NOMO-1 treated with dmso at 0.1 percent for 144 hours (cell line): ENCODE results near the gene NBAS.
"Not testable (repeated sequence)": the region's sequence is repeated elsewhere in the genome, so short reads cannot be mapped to it uniquely, and the experiment has no call there.

Source experiments
- DNase-seq: peaks from one replicate; lab custom pipeline; 2025; ENCODE audit not compliant: unreplicated experiment; lab: John Stamatoyannopoulos, UW

The NBAS gene

DNA sequence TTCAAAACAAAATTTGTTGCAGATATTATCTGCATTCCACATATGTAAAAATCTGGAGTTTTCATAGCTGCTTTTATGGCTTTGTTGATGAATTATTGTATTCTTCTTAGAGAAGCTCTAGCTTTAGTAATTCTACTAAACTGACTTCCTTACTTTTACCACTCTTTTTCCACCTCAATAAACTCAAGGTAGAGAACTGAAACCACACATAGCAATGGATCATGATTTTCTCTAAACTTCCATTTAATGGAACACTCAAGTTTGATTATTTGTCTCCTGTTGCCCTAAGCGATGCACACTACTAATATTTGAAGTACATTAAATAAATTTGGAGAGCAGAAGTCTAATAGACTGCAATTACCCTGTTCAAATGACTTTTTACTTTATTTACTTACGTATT is 192.0 kb downstream of the NBAS start:
- no peak for DNase-seq

DNA sequence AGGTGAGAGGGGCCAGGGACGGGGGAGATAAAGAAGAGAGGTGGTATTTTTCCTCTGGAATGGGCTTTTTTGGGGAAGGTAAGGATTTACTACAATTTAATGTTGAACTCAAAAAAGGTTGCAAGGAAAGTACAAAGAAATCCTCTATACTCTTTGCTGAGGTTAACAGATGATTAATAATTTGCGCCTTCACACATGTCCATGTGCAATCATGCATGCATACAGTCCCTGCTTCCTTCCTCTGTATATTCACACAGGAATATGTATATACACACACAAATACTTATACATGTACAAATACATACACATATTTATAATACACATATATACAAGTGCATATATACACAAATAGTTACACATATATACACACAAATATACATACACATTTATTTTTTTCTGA is 193.4 kb downstream of the NBAS start:
- DNase-seq, result no peak

DNA sequence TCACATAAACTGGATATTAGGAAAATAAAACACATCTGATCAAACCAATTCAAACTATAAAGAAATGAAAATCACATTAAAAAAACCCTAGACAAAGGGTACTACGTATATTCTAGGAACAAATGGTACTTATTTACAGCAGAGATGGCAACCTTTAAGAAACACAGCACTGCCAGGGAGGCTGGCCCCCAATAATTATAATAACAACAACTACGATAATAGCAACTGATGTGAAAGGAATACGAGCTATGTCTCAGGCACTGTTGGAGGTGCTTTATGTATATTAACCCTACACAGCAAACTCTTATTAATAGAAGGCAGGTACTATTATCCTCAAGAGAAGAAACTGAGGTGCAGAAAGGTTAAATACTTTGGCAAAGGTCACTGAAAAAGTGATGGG is 193.9 kb downstream of the NBAS start:
- no peak for DNase-seq

DNA sequence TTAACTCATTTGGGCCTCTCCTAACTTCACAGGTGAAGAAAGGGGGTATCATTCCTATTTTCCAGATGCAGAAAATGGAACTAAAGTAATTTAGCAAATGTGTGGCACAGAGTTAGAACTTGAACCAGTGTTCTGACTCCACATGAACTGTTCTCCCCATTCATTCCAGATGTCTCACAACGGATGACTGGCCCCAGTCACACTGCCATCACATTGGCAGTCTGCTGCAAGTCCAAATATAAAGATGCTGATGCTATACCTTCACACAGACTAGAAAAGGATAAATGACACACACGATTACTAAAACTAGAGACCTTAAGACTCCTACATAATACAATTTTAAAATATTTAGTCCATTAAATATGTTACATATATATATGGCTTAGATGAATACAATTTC is 195.7 kb downstream of the NBAS start:
- DNase-seq, result no peak

DNA sequence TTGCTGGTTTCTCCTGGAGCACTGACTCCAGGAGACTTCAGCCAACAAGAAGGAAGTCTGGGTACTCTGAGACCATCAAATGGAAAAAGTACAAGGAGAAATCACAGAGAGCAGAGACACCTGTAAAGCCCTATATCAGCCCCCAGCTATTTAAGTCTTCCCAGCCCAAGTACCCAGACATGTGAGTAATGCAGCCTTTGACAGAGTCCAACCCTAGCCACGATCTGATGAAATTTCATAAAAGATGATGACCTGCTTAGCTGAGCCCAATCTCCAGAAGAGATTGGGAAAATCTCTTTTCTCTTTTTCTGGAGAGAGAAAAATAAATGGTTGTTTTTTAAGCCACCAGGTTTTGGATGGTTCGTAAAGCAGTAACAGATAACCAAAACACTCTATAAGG is 196.6 kb downstream of the NBAS start:
- DNase-seq, result no peak

DNA sequence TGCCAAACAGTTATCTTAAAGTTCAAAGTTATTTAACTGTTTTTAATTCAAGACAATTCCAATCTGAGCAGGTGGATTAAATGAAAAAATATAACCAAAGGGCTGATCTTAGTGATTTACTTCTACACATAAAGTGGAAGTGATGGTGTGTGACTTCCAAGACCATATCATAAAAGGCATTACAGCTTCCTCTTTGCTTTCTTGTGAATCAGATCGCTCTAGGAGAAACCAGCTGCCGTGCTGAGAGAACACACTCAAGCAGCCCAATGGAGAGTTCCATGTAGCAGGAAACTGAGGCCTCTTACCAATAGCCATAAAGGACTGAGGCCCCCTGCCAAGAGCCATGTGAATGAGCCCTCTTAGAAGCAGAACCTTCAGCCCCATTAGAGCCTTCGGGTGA is 197.4 kb downstream of the NBAS start:
- no peak for DNase-seq

DNA sequence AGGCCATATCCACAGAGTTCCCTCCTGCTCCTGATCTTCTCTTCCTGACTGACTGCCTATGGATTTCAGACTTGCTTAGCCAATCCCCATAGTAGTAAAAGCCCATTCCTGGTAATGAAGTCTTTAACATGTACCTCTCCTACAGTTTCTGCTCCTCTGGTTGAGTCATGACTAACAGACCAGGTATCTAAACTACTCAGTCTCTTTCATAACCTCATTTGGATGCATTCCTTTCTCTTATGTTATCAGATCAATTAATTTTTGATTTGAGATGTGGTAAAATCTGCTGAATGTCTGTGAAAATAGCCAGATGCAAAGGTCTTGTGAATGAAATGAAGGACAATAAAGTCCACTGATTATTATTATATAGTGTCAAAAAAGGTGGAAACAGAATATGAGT is 198.0 kb downstream of the NBAS start:
- no peak for DNase-seq

DNA sequence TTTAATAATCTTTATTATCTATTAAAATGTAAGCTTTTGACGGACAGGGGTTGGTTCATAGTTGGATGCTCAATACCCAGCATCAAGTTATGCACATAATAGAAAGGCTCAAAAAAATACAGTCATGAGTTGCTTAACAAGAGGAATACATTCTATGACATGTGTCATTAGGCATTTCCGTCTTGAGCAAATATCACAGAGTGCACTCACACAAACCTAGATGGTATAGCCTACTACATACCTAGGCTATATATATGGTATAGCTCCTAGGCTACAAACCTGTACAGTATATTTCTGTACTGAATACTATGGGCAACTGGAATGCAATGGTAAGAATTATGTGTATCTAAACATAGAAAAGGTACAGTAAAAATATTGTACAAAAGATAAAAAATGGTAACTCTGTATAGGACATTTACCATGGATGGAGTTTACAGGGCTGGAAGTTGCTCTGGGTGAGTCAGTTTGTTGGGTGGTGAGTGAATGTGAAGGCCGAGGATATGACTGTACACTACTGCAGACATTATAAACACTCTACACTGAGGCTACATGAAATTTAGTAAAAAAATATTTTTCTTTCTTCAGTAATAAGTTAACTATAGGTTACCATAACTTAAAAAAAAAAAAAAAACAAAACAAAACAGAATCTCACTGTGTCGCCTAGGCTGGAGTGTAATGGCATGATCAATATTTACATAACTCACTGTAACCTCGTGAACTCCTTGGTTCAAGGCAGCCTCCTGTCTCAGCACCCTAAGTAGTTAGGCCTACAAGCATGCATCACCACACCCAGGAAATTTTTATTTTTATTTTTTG is 201.2 kb downstream of the NBAS start:
- DNase-seq, result no peak

DNA sequence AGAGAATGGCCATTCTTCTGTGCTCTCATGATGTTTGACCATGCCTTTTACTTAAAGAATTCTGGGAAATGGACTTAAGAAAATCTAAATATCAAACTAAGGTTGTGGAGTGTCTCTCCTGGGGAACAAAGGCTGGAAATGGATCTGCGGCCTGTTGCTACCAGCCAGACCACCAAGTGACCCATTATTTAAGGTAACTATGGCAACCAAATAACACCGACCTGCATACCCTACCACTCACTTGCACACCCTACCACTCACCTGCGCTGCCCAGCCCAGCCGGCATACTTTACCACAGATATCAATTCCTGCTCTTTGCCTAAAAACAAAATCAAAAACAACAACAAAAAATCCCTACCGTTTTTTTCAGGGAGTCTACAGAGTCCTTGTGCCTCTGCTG is 203.2 kb downstream of the NBAS start:
- no peak for DNase-seq

DNA sequence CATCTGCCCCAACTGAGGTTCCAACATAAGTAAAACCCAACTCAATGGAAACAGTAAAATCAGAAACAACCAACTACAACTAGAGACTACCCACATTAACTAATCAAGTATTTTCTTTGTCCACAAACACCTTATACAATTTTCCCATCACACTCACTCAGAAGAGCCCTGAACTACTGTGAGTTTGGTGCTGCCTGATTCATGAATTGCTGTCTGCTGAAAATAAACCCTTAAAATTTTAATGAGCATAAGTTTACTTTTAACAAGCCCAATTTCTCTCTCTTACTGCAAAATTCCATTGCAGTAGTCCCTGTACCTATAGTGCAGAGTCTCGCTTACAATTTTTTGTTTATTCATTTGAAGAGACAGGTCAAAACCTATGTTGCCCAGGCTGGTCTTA is 203.9 kb downstream of the NBAS start:
- no peak for DNase-seq

DNA sequence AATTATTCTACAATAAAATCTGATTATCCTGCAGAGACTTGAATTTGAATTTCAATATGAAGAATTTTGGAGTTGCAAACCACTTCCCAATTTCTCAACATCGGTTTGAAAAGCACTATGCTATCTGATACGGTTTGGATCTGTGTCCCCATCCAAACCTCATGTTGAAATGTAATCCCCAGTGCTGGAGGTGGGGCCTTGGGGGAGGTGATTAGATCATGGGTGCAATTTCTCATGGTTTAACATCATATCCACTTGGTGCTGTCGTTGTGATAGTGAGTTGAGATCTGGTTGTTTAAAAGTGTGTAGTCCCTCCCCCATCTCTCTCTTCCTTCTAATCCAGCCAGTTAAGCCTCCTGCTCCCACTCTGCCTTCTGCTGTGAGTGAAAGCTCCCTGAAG is 205.7 kb downstream of the NBAS start:
- no peak for DNase-seq

DNA sequence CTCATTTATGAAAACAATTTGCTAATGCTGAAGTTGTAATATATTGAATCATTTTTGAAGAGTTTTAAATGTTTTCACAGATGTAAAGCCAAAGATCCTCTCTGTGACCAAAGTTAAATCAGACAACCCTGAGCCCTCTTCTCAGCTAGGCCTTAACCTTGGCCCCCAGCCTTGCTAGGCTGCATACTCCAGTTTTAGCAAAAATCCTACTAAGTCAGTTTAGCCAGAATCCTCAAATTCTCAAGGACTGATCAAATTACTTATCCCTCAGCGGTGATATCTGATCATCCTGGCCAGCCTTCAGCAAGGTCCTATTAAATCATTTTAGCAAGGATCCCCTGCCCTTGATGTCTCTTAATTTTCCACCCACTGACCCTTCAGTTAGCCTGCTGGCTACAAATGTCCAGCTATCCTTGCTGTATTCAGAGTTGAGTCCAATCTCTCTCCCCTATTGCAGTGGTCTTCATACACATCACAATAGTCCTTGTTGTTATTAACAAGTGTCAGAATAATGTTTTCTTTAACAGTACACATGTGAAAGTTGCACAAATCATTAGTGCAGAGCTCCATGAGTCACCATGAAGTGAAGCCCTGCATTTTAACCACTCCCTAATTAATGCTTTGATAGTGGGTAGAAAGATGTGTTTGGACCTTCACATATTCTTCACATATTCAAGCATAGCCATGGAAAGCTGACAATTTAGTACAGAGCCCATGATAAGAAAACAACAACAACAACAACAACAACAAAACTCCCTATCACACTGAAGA is 206.4 kb downstream of the NBAS start:
- DNase-seq, result no peak

DNA sequence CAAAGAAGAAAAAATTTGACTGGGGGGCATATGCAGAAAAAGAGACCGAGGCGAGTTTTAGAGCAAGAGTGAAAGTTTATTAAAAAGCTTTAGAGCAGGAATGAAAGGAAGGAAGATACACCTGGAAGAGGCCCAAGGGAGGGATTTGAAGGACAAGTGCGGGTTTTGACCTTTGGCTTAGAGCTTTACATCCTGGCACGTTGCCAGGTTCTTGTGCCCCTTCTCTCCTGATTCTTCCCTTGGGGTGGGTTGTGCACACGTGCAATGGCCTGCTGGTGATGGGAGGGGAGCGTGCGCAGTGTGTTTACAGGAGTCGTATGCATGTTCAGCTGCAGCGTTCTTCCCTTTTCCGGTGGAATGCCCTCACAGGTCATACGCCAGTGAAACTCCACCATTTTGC is 208.8 kb downstream of the NBAS start:
- DNase-seq, result no peak

DNA sequence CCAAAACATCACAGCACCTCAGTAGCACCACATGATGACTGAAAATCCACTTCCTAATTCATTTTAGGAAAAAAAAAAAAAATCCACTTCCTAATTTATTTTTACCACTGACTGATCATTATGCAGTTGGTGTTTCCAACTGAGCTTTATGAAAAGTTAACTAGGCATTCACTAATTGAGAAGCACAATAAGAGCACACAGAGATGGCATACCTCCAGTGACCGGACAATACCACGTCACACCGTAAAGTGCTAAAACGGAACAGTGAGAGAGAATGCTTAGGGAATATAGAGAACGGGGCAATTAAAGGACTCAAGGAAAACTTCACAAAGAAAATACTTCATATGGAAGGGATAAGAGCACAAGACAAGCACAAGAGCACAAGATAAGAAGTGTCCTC is 212.5 kb downstream of the NBAS start:
- no peak for DNase-seq

DNA sequence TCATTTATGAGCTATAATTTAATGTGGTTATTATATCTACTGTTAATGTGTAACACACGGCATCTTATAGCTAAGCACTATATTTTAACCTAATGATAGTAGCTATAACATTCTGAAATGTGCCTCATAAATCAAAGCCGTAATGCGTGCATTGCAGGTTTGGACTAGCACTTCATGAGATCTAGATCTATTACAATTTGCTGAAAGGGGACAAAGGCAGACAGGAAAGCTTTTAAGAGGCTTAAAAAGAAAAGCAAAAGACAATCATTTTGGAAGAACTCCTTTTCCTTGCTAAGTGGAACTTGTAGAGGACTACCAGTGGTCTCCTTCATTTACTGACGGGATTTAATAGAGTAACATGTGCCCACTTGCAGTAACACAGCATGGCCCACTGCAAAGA is 213.1 kb downstream of the NBAS start:
- DNase-seq, result no peak

DNA sequence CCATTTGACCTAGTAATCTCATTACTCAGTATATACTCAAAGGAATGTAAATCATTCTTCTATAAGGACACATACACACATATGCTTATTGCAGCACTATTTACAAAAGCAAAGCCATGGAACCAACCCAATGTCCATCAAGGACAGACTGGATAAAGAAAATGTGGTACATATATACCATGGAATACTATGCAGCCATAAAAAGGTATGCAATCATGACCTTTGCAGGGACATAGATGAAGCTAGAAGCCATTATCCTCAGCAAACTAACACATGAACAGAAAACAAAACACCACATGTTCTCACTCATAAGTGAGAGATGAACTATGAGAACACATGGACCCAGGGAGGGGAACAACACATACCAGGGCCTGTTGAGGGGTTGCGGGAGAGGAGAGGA is 214.5 kb downstream of the NBAS start:
- DNase-seq, result no peak

DNA sequence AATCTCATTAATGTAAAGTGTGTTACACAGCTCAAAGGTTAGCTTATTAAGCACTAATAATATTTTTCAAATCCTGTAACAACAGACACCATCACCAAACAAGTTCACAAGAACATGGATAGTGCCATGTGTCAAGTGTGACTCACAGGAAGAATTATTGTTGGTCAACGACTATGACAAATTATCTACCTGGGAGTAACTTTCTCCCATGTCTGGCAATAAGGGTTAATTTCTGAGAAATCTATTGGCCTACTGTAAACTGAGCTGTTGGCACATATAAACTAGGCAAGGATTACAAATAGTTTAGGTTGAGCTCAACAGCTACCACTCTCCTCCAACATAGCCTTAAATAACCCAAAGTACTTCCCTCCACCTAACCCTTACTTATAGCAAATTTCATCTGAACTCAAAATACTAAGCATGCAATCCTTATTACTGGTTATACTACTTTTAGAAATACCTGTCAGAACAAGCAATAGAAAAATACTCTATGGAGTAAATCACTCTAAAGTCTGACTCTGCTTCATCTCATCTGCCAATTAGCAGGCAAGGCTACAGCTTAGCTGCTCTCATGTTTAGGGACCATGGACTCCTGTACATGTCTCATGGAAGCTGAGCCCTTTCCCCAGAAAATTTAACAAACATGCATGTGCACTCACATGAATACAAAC is 223.0 kb downstream of the NBAS start:
- no peak for DNase-seq

DNA sequence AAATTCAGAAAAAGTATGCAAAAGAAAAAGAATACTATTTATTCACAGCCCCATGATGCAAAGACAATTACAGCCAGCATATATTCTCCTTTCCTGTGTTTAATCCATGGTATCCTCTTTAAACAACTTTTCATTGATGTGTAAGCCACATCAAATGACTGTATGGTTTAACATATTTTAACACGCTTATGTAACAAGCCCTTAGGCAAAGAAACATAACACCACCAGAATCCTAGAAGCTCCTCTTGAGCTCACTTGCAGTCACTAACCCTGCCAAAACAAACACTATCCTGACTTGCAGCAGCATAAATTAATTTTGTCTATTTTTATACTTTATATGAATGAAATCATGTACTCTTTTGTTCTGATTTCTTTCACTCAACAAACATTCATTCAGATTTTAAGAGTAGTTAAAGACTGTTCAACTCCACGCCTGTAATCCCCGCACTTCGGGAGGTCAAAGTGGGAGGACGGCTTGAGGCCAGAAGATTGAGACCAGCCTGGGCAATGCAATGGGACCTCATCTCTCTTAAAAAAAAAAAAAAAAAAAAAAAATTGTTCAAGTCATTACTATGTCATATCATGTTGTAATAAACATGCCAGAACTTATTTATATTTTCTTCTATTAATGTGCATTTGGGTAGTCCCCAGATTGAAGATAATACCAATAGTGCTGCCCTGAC is 226.3 kb downstream of the NBAS start:
- DNase-seq, result no peak

DNA sequence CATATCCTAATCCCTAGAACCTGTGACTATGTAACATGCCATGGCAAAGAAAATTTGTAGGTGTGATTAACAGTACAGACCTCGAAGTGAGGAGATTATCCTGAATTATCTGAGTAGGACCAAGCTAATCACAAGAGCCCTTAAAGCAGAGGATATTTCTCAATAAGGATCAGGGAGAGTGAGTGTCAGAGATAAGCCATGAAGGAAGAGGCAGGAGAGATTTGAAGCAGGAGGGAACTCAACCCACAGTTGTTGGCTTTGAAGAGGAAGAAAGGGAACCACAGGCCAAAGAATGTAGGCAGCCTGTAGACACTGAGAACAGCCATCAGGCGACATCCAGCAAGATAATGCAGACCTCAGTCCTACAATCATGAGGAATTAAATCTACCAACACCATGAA is 229.3 kb downstream of the NBAS start:
- DNase-seq, result no peak

DNA sequence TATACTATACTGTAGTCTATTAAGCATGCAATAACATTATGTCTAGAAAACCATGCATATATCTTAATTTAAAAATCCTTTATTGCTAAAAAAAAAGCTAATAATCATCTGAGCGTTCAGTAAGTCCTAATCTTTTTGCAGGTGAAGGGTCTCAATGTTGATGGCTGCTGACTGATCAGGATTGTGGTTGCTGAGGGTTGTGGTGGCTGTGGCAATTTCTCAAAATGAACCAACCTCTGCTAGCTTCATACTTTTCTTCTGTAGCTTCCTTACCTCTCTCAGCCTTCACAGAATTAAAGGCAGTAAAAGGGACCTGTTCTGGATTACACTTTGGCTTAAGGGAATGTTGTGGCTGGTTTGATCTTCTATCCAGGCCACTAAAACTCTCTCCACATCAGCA is 235.8 kb downstream of the NBAS start:
- DNase-seq, result no peak

DNA sequence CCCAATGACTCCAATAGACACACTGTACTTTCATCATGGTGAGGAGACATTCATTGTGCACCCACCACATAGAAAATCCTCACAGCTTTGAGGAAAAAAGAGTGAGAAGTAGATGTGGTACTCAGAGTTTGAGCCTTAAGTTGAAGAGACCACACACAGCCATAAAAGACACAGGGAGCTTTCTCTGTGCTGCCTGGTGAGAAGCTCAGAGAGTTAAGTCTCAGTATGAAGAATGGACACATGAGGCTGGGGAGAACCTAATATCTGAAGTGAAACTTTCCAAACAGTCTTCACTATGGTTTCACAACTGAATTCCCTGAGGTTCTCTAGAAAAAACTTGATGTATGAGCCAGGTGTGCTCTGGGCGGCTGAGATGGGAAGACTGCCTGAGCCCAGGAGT is 237.9 kb downstream of the NBAS start:
- DNase-seq, result no peak

DNA sequence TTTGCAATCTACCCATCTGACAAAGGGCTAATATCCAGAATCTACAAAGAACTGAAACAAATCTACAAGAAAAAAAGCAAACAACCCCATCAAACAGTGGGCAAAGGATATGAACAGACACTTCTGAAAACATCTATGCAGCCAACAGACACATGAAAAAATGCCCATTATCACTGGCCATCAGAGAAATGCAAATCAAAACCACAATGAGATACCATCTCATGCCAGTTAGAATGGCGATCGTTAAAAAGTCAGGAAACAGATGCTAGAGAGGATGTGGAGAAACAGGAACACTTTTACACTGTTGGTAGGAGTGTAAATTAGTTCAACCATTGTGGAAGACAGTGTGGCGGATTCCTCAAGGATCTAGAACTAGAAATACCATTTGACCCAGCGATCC is 239.7 kb downstream of the NBAS start:
- DNase-seq, result not testable (repeated sequence)
